LoVo (cell line): ENCODE data around the gene ATP9B.

ENCODE experiments used
- DNase-seq: peaks from one replicate; pipeline ENCODE4 v3.0.0-alpha.2; 2016; ENCODE audit warnings: low spot score

ATP9B gene

GRCh38 chr18:79380816-79381806, 311.9 kb downstream of the ATP9B start:
- peak; percentile 15 for DNase-seq

GRCh38 chr18:79381811-79382311, 312.7 kb downstream of the ATP9B start:
- DNase-seq = no peak

DNA sequence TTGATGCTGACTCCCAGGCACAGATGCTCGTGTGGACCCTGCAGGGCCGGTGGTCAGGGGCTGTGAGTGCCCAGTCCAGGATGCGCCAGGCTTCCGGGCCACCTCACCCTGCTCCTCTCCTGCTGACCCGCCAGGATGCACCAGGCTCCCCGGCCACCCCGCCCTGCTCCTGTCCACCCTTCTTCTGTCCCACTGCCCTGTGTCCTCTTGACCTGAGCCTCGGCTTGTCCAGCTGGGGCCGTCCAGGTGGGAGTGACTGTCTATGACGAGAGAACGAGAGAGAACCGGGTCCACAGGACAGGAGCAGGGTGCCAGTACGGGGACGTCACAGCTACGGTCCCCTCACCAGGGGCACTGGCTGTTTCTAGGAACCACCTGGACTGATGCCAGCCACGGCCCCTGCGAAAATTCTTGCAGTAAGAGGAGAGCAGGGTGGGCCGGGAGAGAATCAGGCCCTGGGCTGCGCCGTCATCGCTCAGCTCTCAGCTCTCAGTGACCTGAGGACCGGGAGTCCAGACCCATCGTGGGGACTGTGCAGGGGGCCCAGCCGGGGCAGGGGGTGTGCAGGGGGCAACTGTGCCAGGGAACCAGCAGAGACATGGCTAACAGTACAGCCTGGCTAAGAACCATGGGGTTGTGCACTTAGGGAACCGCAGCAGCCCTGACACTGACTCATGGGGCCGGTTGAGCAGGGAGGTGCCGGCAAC, 313.6 kb downstream of the ATP9B start:
- DNase-seq = no peak

DNA sequence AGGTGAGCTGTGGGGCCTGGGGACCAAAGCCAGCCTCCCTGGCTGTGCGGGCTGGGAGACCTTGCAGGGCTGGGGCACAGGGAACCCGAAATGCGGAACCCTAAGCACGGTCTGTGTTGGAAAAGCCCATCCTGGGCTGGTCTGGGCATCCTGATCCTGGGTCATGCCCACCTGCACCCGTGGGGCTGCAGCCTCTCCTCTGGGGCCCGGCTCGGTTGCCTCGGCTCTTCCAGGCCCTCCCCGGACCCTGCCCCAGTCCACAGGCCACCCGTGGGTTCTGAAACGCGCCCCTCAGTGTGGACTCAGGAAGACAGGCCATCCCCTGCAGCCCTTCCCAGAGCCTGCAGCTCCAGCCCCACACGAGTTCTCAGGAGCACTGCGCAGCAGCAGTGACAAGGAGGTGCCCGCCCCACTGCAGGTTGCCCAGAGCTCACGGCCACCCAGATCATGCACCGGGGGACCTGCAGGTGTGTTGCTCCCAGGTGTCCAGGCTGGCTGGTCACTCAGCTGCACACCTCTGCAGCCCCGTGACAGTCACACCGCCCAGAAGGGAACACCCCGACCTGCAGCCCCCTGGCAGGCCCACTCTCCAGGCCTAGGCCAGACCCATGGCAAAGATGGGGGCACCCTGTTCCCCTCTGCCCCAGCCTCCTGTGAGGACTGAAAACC, 314.3 kb downstream of the ATP9B start:
- no peak for DNase-seq

GRCh38 chr18:79384151-79384807, 315.1 kb downstream of the ATP9B start:
- no peak for DNase-seq

- DNase-seq = no peak
Measured at GRCh38 chr18:79384834-79385233, 315.6 kb downstream of the ATP9B start.

- DNase-seq = no peak
Measured at GRCh38 chr18:79385326-79385707, 316.1 kb downstream of the ATP9B start.

- DNase-seq = no peak
Measured at GRCh38 chr18:79385708-79386341, 316.6 kb downstream of the ATP9B start.

DNA sequence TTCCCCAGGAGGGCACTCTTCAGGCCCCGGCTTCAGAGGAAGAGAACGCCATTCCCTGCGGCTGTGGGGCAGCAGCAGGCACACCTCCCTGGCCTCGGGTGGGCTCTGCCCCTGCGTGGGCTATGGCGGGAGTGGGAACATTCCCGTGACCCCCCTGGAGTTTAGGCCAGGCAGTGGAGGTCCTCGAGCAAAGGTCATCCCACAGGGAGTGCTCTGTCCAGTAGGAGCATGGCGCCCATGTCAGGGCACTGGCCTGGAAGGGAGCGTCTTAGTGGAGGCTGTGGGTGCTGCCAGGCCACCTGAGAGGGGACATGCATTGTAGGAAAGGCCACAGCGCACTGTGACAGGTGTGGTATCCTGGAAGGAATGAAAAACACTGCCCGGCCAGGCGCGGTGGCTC, 317.4 kb downstream of the ATP9B start:
- DNase-seq = no peak

DNA sequence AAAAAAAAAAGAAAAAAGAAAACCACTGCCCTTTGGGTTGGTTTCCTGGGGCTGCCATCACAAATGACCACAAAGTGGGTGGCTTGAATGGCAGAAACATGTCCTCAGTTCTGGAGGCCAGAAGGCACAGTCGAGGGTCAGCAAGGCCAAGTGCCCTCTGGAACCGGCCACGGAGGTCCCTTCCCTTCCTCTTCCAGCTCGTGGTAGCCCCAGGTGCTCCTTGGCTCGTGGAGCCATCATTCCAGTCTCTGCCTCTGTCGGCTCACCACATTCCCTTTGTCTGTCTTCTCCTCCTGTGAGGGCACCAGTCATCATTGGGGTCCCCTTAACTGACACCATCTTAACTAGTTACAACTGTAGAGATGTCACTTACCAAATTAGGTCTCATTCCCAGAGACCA, 318.0 kb downstream of the ATP9B start:
- no peak for DNase-seq

DNA sequence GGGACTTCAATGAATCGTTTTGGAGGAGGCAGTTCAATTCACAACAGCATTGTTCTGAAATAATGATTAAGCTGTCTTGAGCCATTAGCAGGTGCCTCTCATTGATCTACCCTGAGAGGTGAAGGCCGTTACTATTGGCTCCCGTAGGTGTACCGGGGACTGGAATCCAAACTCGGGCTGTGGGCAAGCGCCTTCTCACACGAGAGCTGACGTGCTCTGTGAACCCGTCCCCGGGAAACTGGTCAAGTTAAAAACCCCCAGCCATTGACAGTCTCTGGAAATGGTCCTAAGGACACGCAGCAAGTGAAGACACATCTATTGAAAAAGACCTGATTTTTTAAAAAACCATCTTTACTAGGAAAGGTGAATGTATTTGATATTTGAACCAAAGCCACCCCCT, 318.4 kb downstream of the ATP9B start:
- no peak for DNase-seq

DNA sequence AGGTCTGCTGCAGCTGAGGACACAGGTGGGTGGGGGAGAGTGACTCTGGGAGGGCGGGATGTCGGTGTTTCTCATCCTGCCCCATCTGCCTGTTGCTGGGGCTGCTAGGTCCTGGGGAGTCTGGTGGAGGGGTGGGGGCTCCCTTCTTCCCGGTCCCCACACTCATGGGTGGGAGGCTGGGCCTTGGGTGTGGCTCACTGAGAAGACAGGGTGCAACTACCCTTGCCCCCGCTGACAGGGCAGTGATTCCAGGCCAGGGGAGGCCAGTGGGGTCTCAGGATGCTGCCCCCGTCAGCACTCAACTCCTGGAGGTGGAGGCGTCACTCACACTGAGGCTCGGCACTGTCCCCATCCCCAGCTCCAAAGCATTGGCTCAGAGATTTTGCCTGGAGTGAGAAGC, 318.8 kb downstream of the ATP9B start:
- no peak for DNase-seq

GRCh38 chr18:79389689-79390088, 320.5 kb downstream of the ATP9B start:
- no peak for DNase-seq

GRCh38 chr18:79392226-79392625, 323.0 kb downstream of the ATP9B start:
- DNase-seq = no peak

GRCh38 chr18:79393181-79393634, 324.0 kb downstream of the ATP9B start:
- DNase-seq = no peak

DNA sequence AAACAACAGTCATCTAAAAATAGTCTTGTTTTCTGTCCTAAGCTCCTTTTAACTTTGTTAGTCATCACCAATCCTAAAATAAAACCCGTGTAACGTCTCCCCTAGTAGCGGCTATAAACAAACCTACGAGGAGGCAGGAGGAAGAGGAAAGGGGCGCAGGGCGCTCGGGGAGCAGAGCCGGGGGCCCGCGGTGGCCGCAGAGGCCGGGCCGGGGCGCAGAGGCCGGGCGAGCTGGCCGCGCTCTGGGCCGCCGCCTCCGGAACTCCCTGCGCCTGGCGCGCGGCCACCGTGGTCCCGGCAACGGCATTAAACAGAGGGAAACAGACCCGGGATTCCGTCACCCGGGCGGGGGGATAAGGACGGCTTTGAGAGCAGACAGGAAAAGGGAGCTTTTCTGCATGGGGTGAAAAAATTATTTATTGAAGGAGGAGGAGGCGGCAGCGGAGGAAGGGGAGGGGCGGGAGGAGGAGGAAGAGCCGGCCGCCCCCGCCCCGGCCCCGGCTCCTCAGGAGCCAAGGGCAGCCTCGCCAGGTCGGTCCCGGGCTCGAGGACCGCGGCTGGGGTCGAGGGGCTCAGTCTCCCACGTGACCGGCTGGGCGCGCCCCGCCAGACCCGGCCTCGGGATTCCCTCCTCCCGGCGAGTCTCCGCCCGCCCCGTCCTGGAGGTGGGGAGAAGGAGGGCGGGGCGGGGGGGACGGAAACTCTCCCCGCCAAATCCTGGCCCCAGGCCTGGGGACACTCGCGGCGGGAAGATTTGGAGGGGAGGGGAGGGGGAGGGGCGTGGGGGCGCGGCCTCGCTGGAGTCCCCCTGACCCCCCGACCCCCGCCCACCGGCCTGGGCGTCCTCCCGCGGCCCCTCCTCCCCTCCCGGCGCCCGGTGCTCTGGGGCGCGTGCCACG, 324.7 kb downstream of the ATP9B start:
- peak; percentile 67 for DNase-seq

- DNase-seq = peak; percentile 17
Measured at GRCh38 chr18:79394534-79395307, 325.5 kb downstream of the ATP9B start.

DNA sequence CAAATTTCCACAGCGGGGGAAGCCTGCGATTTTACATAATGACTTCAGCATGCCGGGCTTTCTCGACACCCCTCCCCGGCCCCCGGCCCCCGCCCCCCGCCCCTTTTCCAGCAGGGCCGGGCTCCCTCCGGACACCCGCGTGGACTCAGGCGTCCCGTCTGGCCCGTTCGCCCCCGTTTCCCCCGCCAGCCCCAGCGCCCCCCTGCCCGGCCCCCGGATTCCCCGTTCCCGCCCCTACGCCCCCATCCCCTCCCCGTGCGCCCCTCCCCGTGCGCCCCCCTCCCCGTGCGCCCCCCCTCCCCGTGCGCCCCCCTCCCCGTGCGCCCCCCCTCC, 326.1 kb downstream of the ATP9B start:
- DNase-seq = no peak

- DNase-seq = peak; percentile 61
Measured at GRCh38 chr18:79395761-79396404, 326.7 kb downstream of the ATP9B start, which contains the start of gene NFATC1. Gene NFATC1 (plus strand): TSS chr18:79395930. CDS start chr18:79396225, 295 bp downstream.
